MM.1S (cell line): ENCODE data around the gene XRCC4.

Experiments used
- CTCF ChIP-seq: fragments of 300-600 bp; sonication (generic); IDR thresholded peaks from 2 replicates; pipeline ENCODE4 v1.5.1; 2016; ENCODE audit warnings: antibody characterized with exemption, low read length, mixed read lengths
- EZH2phosphoT487 ChIP-seq: fragments of 300-600 bp; sonication (generic); IDR thresholded peaks from 2 replicates; pipeline ENCODE4 v1.6.1; 2018; ENCODE audit warnings: antibody characterized with exemption, low read length

GRCh38 chr5:83179966-83180365 lies 102.6 kb downstream of the XRCC4 start:
- TF ChIP-seq CTCF (no peak), EZH2phosphoT487 (no peak)
